ENCODE data around the gene ESCO1.
"Not testable (repeated sequence)": the region's sequence is repeated elsewhere in the genome, so short reads cannot be mapped to it uniquely, and the experiment has no call there.

ESCO1 gene

GRCh38 chr18:21592361-21592760 is 8.1 kb downstream of the ESCO1 start:
- DNase-seq = not testable (repeated sequence)

DNA sequence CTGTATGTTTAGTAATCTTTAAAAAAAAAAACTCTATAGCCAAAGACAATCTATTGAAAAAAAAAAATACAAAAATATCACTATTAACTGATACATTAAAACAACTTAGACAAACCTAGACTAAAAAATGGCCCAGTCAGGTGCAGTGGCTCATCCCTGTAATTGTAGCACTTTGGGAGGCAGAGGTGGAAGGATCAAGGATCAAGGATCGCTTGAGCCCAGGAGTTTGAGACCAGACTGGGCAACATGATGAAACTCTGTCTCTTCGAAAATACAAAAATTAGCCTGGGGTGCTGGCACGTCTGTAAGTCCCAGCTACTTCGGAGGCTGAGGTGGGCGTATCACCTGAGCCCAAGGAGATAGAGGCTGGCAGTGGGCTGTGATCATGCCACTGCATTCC is 16.1 kb downstream of the ESCO1 start:
- DNase-seq = no peak

- DNase-seq = no peak
Observed at GRCh38 chr18:21575656-21576055, 24.8 kb downstream of the ESCO1 start.

- no peak for DNase-seq
Observed at GRCh38 chr18:21571772-21572171, 28.7 kb downstream of the ESCO1 start.

DNA sequence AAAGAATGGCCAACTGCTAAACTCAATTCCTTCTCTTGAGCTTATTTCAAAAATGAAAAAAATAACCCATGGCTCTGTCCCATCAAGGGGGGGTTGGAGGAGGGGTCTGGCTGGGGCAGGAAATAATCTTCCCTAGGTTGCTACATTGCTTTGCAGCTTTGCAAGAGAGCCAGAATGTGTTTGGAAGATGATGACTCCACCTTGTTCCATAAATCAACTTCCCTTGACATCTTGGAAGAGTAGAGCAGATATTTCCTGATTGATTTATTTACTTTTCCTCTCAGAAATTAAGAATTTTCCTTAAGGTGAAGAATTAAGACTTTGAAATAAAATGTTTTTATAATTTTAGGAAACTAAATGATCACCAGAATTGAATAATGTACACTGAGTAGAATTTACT is 41.3 kb downstream of the ESCO1 start:
- DNase-seq = no peak

DNA sequence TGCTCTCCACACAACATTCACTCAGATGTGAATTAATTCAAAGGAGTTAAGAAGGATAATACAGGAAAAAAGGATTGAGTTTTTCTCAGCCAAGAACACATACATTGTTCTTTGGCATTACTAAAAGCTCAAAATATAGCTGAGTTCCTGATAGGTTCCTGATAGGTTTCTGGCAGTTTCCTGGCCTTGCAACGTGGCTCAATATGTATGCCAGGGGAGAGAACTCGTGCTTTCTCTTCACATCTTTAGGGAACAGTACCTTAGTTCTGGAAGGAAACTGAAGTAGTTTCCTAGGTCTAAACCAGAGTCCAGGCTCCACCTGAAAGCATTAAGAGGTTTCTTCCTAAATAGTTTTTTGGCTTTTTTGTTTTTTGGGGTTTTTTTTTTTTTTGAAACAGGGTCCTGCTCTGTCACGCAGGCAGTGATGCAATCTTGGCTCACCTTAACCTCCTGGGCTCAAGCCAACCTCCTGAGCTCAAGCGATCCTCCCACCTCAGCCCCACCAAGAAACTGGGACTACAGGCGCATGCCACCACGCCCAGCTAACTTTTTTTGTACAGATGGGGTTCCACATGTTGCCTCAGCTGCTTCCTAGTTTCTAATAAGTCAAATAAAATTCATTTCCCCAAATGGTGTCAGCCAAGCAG is 42.8 kb downstream of the ESCO1 start:
- DNase-seq = no peak

DNA sequence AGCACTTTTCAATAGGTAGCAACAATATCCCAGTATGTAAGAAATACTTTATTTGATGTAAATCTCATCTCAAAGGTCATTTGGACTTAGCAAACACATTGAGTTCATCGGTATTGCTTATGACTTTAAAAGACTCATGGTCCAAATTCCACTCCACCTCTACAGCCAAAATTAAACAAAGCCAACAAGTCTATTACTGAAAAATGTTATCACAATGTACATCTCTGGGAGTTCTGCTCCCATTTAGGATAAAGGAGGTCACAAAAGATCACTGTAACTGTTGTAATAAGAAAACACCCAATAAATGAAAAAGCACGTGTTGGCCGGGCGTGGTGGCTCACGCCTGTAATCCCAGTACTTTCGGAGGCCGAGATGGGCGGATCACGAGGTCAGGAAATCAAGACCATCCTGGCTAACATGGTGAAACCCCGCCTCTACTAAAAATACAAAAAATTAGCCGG is 50.0 kb downstream of the ESCO1 start:
- DNase-seq = no peak

DNA sequence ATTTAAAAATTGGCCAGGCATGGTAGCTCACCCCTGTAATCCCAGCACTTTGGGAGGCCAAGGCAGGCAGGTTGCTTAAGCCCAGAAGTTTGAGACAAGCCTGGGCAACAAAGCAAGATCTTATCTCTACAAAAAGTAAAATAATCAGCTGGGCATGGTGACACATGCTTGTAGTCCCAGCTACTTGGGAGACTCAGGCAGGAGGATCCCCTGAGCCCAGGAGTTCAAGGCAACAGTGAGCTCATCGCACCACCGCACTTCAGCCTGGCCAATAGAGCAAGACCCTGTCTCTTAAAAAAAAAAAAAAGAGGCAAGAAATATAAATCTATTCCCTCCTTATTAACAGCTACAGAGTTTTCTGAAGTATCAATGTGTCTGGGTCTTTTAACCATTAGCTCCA is 51.9 kb downstream of the ESCO1 start:
- DNase-seq = no peak

- no peak for DNase-seq
Observed at GRCh38 chr18:21546423-21546822, 54.1 kb downstream of the ESCO1 start.

GRCh38 chr18:21538230-21538629 is 62.3 kb downstream of the ESCO1 start:
- DNase-seq = no peak

- DNase-seq = no peak
Observed at GRCh38 chr18:21534327-21534726, 66.2 kb downstream of the ESCO1 start.

- no peak for DNase-seq
Observed at GRCh38 chr18:21526463-21526862, 74.0 kb downstream of the ESCO1 start.

GRCh38 chr18:21525916-21526315 is 74.6 kb downstream of the ESCO1 start:
- no peak for DNase-seq

DNA sequence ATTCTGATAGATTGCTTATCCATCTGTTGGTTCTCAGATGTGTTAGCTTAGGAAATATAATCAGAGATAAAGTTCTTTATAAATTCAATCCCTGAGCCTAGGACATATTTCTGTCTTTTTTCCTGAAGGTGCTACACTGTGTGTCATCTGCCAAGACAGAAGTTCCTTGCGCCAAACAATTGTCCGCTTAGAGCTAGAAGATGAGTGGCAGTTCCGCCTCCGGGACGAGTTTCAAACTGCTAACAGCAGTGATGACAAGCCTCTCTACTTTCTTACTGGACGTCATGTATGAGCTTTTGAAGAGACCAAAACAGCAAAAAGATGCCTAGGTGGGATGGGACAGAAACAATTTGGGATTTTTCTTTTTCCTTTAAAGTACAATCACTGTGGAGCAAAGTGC is 78.0 kb downstream of the ESCO1 start:
- no peak for DNase-seq

GRCh38 chr18:21513741-21514140 is 86.8 kb downstream of the ESCO1 start:
- DNase-seq = no peak

DNA sequence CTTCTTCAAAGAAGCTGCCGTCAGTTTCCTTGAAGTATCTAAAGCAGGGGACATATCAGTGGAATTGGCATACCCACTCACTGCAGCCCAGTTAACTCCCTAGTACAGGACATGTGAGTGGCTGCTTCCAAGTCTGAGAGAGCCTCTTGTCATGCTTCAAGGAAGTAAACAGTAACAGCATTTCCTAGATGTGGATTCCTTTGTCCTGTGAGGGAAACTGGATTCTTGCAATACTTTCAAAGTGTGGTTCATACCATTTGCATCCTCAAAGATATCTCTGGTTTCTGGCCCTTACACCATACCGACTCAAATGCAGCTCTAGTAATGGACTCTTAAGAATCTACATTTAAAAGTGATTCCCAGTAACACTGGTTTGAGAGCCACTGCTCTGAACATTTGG is 87.2 kb downstream of the ESCO1 start:
- no peak for DNase-seq

DNA sequence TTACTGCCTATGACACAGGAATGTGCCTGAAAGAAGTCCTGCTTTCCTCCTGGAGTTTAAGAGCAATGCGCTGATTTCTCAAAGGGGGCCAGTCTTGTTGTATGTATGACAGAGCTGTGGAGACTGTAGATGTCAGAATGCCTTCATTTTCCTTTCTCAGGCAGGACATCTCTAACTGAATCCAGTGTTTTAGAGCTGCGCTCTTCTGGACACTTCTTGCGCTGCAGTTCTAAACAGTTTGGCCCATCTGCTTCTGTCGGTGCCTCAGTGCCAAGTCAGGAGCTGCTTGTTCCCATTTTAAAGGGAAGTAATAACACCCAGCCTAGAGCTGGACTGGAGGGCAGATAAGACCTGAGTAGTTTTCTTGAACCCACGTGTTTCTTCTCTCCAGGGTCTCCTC is 91.4 kb downstream of the ESCO1 start:
- DNase-seq = no peak

DNA sequence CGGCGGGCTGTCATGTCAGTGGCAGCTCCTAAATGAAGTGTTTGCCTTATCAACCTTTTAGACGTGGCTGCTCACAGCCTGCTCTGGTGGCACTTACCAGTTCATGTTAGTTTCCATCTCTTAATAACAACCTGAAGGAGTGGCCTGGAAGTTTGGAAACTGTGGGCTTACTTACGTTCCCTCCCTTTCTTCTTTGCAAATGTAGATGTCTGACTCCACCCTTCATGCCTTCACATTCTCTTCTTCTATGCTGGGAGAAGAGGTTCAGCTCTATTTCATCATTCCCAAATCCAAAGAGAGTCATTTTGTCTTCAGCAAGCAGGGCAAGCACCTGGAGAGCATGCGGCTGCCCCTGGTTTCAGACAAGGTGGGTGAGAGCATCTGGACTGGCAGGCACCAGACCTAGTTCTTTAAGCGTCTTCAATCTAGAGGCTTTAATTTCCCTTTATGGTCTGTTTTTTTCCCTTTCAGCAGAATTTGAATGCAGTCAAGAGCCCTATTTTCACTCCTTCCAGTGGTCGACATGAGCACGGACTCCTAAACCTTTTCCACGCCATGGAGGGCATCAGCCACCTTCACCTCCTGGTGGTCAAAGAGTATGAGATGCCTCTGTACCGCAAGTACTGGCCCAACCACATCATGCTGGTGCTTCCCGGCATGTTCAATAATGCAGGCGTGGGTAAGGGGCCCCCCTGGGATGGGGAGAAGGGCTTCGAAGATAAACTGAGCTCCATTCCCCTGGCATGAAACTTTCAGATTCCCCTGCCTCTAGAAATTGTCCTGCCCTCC is 92.4 kb downstream of the ESCO1 start:
- no peak for DNase-seq

DNA sequence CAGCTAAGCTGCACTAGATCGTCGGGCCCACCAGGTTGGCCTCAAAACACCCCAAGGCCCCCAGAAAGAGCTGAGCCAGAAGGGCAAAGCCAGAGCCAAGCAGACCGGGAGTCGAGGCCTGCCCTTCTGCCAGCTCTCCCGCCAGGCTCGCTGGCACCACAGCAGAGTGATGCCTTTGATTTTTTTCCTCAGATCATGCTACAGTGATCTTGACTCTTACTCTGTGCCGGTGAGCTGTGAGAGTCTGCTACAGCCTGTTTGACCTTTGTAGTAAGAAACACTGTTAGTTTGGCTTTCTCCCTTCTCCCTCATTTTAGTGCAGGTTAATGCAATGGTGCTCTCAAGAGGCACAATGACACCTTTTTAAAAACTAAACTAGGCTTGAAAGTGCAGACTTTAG is 97.8 kb downstream of the ESCO1 start:
- DNase-seq = no peak

- no peak for DNase-seq
Observed at GRCh38 chr18:21499997-21500396, 100.5 kb downstream of the ESCO1 start.

DNA sequence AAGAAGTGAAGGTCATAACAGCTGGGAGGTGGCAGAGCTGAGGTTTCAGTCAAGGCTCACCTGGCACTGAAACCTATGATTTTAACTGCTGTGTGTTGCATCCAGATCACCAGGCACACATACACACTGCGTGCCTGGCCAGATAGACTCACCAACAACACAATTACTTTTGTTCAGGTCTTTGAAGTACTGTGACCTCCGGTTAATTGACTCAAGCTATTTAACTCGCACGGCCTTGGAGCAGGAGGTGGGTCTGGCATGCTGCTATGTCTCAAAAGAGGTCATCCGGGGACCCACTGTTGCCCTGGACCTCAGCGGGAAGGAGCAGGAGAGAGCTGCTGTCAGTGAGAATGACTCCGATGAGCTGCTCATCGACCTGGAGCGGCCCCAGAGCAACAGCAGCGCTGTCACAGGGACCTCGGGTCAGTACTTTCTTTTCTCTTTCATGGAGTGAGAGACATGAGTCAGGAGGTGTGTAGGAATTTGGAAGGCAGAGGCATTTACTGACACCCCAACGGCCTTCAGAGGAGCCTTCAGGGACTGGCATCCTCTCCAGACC is 104.1 kb downstream of the ESCO1 start:
- no peak for DNase-seq

DNA sequence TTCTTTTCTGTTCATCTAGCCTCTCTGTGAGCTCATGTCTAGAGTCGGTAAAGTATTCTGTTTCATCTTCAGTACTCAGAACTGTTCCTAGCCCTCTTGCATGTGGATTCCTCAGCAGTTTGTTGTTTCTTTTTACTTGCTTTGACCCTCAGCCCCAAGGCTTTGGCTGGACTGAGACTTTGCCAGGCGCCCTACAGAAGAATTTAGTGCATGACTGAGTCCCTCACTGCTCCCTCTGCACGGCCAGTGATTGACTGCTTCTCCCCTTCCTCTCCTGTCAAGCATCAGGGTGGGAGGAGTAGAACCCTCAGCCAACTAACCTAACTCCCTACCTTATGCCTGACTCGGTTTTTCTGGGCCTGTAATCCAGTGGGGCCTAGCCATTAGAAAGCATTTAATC is 109.8 kb downstream of the ESCO1 start:
- DNase-seq = no peak

DNA sequence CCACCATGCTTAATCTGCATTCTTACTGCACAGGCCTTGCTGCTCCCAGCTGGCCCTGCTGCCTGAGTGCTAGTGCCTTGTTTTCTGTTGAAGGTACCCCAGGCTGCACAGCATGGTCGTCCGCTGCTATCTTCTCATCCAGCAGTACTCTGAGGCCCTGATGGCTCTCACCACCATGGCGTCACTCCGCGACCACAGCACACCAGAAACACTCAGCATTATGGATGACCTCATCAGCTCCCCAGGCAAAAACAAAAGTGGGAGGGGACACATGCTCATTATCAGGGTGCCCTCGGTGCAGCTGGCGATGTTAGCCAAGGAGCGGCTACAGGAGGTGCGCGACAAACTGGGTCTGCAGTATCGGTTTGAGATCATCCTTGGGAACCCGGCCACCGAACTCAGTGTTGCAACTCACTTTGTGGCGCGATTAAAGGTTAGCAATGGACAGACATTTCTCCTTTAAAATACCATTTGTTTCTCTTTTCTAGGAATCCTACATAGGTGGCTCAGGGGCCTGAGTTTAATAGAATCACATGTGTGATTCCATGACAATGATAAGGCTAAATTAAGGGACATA is 110.5 kb downstream of the ESCO1 start:
- no peak for DNase-seq

Data from activated naive CD4-positive, alpha-beta T cell treated with anti-CD3 and anti-CD28 coated beads, Interleukin-2, amount 50 U/mL, for 16 hours (primary cell).